H1 (cell line): Measurements from ENCODE around the gene EME2. TPM values are rescaled to one million over a fixed set of nuclear protein-coding genes. Genes with fewer than 3 reads are reported as not detected.

ENCODE experiments used
- CTCF ChIA-PET: fragments of 300-600 bp; sonication (Branson Sonifier 250); formaldehyde crosslinking; loops from one replicate; lab custom pipeline; 2021; ENCODE audit not compliant: partially characterized antibody; lab: Charles Lee
- POLR2A ChIA-PET: fragments of 300-600 bp; sonication (Branson Sonifier 250); formaldehyde crosslinking; loops from one replicate; lab custom pipeline; 2021; ENCODE audit warnings: inconsistent platforms; ENCODE audit not compliant: partially characterized antibody; lab: Charles Lee
- DNase-seq, 2 experiments: peaks; one replicate each; pipeline versions ENCODE4 v3.0.0 to v3.0.0-alpha.2; 2010 to 2022; ENCODE audit warnings: low spot score in 2 of 2, low read depth in 1 of 2, mixed read lengths in 1 of 2
- FAIRE-seq: peaks from 2 replicates; lab custom pipeline; 2011; peaks lifted over from hg19 to GRCh38; lab: Jason Lieb, UNC
- H2AFZ ChIP-seq: 2 replicates; pipeline ENCODE4 v1.8.1; 2012; ENCODE audit warnings: low read length, inconsistent platforms
- H2AK5ac ChIP-seq: 2 replicates; pipeline ENCODE4 v1.6.1; 2013; ENCODE audit warnings: low read depth, low read length
- H2BK120ac ChIP-seq: replicated peaks from 2 replicates; pipeline ENCODE3; 2013; ENCODE audit warnings: low read depth, low read length, inconsistent platforms
- H2BK12ac ChIP-seq: 2 replicates; pipeline ENCODE4 v1.6.1; 2013; ENCODE audit warnings: low read depth, low read length
- H2BK15ac ChIP-seq: 2 replicates; pipeline ENCODE4 v1.6.1; 2013; ENCODE audit warnings: low read length
- H2BK20ac ChIP-seq: 2 replicates; pipeline ENCODE4 v1.6.1; 2013; ENCODE audit warnings: low read length
- H2BK5ac ChIP-seq: 2 replicates; pipeline ENCODE4 v1.6.1; 2013; ENCODE audit warnings: low read depth, low read length
- H3K14ac ChIP-seq: 2 replicates; pipeline ENCODE4 v1.6.1; 2013; ENCODE audit warnings: inconsistent platforms; ENCODE audit not compliant: insufficient read length
- H3K18ac ChIP-seq: 2 replicates; pipeline ENCODE4 v1.6.1; 2013; ENCODE audit warnings: low read length; ENCODE audit errors: extremely low read depth
- H3K23ac ChIP-seq: 2 replicates; pipeline ENCODE4 v1.6.1; 2013; ENCODE audit warnings: inconsistent platforms; ENCODE audit not compliant: insufficient read length
- H3K23me2 ChIP-seq: 2 replicates; pipeline ENCODE4 v1.6.1; 2013; ENCODE audit warnings: low read depth, low read length
- H3K27ac ChIP-seq: 2 replicates; pipeline ENCODE4 v1.6.1; 2011; ENCODE audit warnings: low read depth, low read length, inconsistent platforms
- H3K27me3 ChIP-seq, 4 experiments: replicated peaks in 1 of 4; 1 replicate in 1 of 4; 2 replicates in 3 of 4; pipeline versions ENCODE4 v1.6.1 to v1.8.1; 2011 to 2013; ENCODE audit warnings: low read length in 3 of 4, mild to moderate bottlenecking in 3 of 4, inconsistent platforms in 2 of 4, mixed read lengths in 2 of 4, moderate library complexity in 1 of 4; ENCODE audit not compliant: control insufficient read depth in 3 of 4, insufficient read depth in 3 of 4; ENCODE audit errors: extremely low read depth in 1 of 4
- H3K36me3 ChIP-seq, 4 experiments: 2 replicates each; pipeline versions ENCODE4 v1.6.1 to v1.8.1; 2011 to 2013; ENCODE audit warnings: mild to moderate bottlenecking in 4 of 4, low read length in 3 of 4, moderate library complexity in 2 of 4, control low read depth in 1 of 4, inconsistent platforms in 1 of 4; ENCODE audit not compliant: insufficient read depth in 4 of 4, control insufficient read depth in 2 of 4
- H3K4ac ChIP-seq: replicated peaks from 2 replicates; pipeline ENCODE3; 2013; ENCODE audit warnings: low read length, low read depth, mixed read lengths, inconsistent platforms; ENCODE audit not compliant: insufficient read length
- H3K4me1 ChIP-seq, 4 experiments: replicated peaks in 1 of 4; 1 replicate in 1 of 4; 2 replicates in 3 of 4; pipeline versions ENCODE4 v1.6.1 to v1.8.1; 2011 to 2013; ENCODE audit warnings: low read length in 3 of 4, inconsistent platforms in 2 of 4, mixed read lengths in 1 of 4; ENCODE audit not compliant: insufficient read depth in 4 of 4, control insufficient read depth in 3 of 4
- H3K4me2 ChIP-seq, 2 experiments: 2 replicates each; pipeline versions ENCODE4 v1.6.1 to v1.8.1; 2011 to 2013; ENCODE audit warnings: low read depth in 2 of 2, low read length in 2 of 2, control low read depth in 1 of 2, inconsistent platforms in 1 of 2, mild to moderate bottlenecking in 1 of 2; ENCODE audit not compliant: insufficient read depth in 1 of 2
- H3K4me3 ChIP-seq, 4 experiments: fragments of 200-600, 300-600 bp in 1 of 4; sonication (generic), shearing (Covaris generic), sonication (Bioruptor Twin) in 1 of 4; 2 replicates each; pipeline versions ENCODE4 v1.5.1 to v1.8.1; 2011 to 2016; ENCODE audit warnings: low read length in 4 of 4, low read depth in 3 of 4, control low read depth in 2 of 4, inconsistent platforms in 2 of 4, mild to moderate bottlenecking in 2 of 4, mixed read lengths in 1 of 4, moderate library complexity in 1 of 4; ENCODE audit not compliant: insufficient read depth in 2 of 4; ENCODE audit errors: extremely low read depth in 1 of 4
- H3K56ac ChIP-seq: replicated peaks from 2 replicates; pipeline ENCODE3; 2013; ENCODE audit warnings: low read depth, mild to moderate bottlenecking, mixed read lengths, low read length, inconsistent platforms; ENCODE audit not compliant: insufficient read length
- H3K79me1 ChIP-seq: 2 replicates; pipeline ENCODE4 v1.6.1; 2013; ENCODE audit warnings: low read depth, low read length, control low read depth
- H3K79me2 ChIP-seq, 2 experiments: 2 replicates each; pipeline versions ENCODE4 v1.6.1 to v1.8.1; 2012 to 2013; ENCODE audit warnings: low read length in 2 of 2, mild to moderate bottlenecking in 2 of 2, inconsistent platforms in 1 of 2; ENCODE audit not compliant: insufficient read depth in 2 of 2, control insufficient read depth in 1 of 2
- H3K9ac ChIP-seq, 4 experiments: replicated peaks in 1 of 4; 1 replicate in 1 of 4; 2 replicates in 3 of 4; pipeline versions ENCODE4 v1.6.1 to v1.8.1; 2011 to 2013; ENCODE audit warnings: low read depth in 3 of 4, low read length in 3 of 4, control low read depth in 2 of 4, mild to moderate bottlenecking in 2 of 4, moderate library complexity in 2 of 4, inconsistent platforms in 1 of 4; ENCODE audit errors: extremely low read depth in 1 of 4
- H3K9me3 ChIP-seq, 2 experiments: 2 replicates each; pipeline versions ENCODE4 v1.6.1 to v1.8.1; 2012 to 2013; ENCODE audit warnings: mild to moderate bottlenecking in 2 of 2, moderate library complexity in 2 of 2, control low read depth in 1 of 2, inconsistent platforms in 1 of 2, low read depth in 1 of 2, low read length in 1 of 2, mixed read lengths in 1 of 2; ENCODE audit not compliant: insufficient read depth in 2 of 2
- H4K20me1 ChIP-seq, 2 experiments: replicated peaks in 1 of 2; 2 replicates each; pipeline versions ENCODE3 to v1.8.1; 2011 to 2013; ENCODE audit warnings: inconsistent platforms in 2 of 2, low read length in 2 of 2, mild to moderate bottlenecking in 1 of 2; ENCODE audit not compliant: insufficient read depth in 2 of 2, control insufficient read depth in 1 of 2
- H4K5ac ChIP-seq: 2 replicates; pipeline ENCODE4 v1.6.1; 2013; ENCODE audit warnings: low read length, low read depth, mixed read lengths, inconsistent platforms; ENCODE audit not compliant: insufficient read length
- H4K8ac ChIP-seq: 2 replicates; pipeline ENCODE4 v1.8.0; 2013; ENCODE audit warnings: mild to moderate bottlenecking, moderate library complexity, low read length, inconsistent platforms; ENCODE audit not compliant: insufficient read depth; ENCODE audit errors: extremely low read depth
- H4K91ac ChIP-seq: replicated peaks from 2 replicates; pipeline ENCODE3; 2013; ENCODE audit warnings: low read length, mixed read lengths, inconsistent platforms; ENCODE audit not compliant: insufficient read length
- BACH1 ChIP-seq: IDR thresholded peaks from 2 replicates; pipeline ENCODE4 v1.6.1; 2012; ENCODE audit warnings: low read length, improper control_type of control experiment
- CEBPB ChIP-seq: IDR thresholded peaks from 2 replicates; pipeline ENCODE4 v1.6.1; 2012; ENCODE audit warnings: low read depth, low read length
- KDM5A ChIP-seq: fragments of 200-600 bp; IDR thresholded peaks from 2 replicates; pipeline ENCODE4 v1.7.1; 2012; ENCODE audit warnings: mild to moderate bottlenecking, low read length, inconsistent platforms, mixed read lengths
- RFX5 ChIP-seq: IDR thresholded peaks from 2 replicates; pipeline ENCODE4 v1.6.1; 2011; ENCODE audit warnings: low read depth, low read length, improper control_type of control experiment, borderline replicate concordance
- SP1 ChIP-seq: IDR thresholded peaks from 2 replicates; pipeline ENCODE4 v1.6.1; 2011; ENCODE audit warnings: low read depth, low read length
- SP2 ChIP-seq: IDR thresholded peaks from 2 replicates; pipeline ENCODE4 v1.6.1; 2012; ENCODE audit warnings: mild to moderate bottlenecking, low read length, inconsistent platforms
- SRF ChIP-seq: IDR thresholded peaks from 2 replicates; pipeline ENCODE4 v1.6.1; 2011; ENCODE audit warnings: mild to moderate bottlenecking, low read depth, low read length, moderate library complexity
- TAF7 ChIP-seq: optimal IDR thresholded peaks from 2 replicates; pipeline ENCODE3; 2011; ENCODE audit warnings: low read depth, mild to moderate bottlenecking, inconsistent platforms, low read length, moderate library complexity, borderline replicate concordance
- TCF12 ChIP-seq: IDR thresholded peaks from 2 replicates; pipeline ENCODE4 v1.6.1; 2011; ENCODE audit warnings: low read depth, mild to moderate bottlenecking, low read length
- WGBS, 2 experiments: shearing (Covaris generic) in 1 of 2; methylation state at CpG; one replicate each; pipeline versions ENCODE4 v1.1.6 to v1.1.7; 2013 to 2015; ENCODE audit warnings: low lambda C conversion rate in 2 of 2, mixed read lengths in 2 of 2, inconsistent platforms in 1 of 2, low coverage in 1 of 2, missing lambda C conversion rate in 1 of 2; ENCODE audit not compliant: insufficient replicate concordance in 2 of 2, insufficient coverage in 1 of 2, insufficient read length in 1 of 2; ENCODE audit errors: extremely low coverage in 1 of 2, missing lambda C conversion rate in 1 of 2; 5-methylcytosine and 5-hydroxymethylcytosine counted together
- polyA plus RNA-seq, 7 experiments: library from polyadenylated mRNA; depleted of rRNA in 3 of 7; stranded (reverse) in 5 of 7; unstranded in 2 of 7; fragments of >200 nt in 5 of 7; fragments of 200-250 nt in 2 of 7; gene quantifications; 1 replicate in 5 of 7; 2 replicates in 1 of 7; 4 replicates in 1 of 7; pipeline versions ENCODE4 v1.2.1 to v1.2.3, GENCODE V29; 2011 to 2013; ENCODE audit warnings: missing spikeins in 2 of 7, mixed read lengths in 2 of 7
- total RNA-seq: library from RNA; stranded (reverse); fragmentation: NEBNext Ultra II Directional; extraction: Animal tissue kit (Norgen Biotek cat#: 25700); gene quantifications from 2 replicates; pipeline ENCODE4 v1.2.1, GENCODE V29; 2021

EME2 gene
- total and polyA plus RNA-seq, 2 of the 8 experiments (the other 6 are each of a cell fraction or from before 2014, with no cell fraction given): 13.1 to 19.7 TPM

GRCh38 chr16:1766231-1766630 lies 6.4 kb upstream of the EME2 start:
- WGBS, 2 experiments: 96% methylated on average over 18 of the region's 19 CpGs; no CpG with 5 or more reads in 1 of the 2 experiments
- CTCF ChIA-PET: interaction anchor here (1.3 to 3.1 kb wide), 2 partner anchors 7 to 25 kb away, joined by 3 to 13 read pairs; partner anchors contain the start of genes EME2 and MRPS34

More at GRCh38 chr16:1766231-1766630, 6.4 kb upstream of the EME2 start:
- no peak overlapping the region for H2BK15ac ChIP-seq
- no peak overlapping the region for H2BK5ac ChIP-seq
- no peak overlapping the region for H3K4me3 ChIP-seq
- no peak overlapping the region for H3K4ac ChIP-seq
- H4K20me1 ChIP-seq: peaks cover 1 to 13% of the 10 kb centered on the region in 2 experiments
- H2BK120ac ChIP-seq: no peak overlapping the region
- H2BK12ac ChIP-seq: no peak overlapping the region
- no peak overlapping the region for H4K8ac ChIP-seq
- no peak overlapping the region for H3K14ac ChIP-seq
- no peak overlapping the region for H3K23ac ChIP-seq
- H3K9me3 ChIP-seq: no peaks in the 10 kb centered on the region; a peak in 1 of 4 replicates
- H3K36me3 ChIP-seq: peaks cover 3 to 37% (median 7%) of the 10 kb centered on the region in 4 experiments; a peak in 4 of 8 replicates
- no peak overlapping the region for H3K4me2 ChIP-seq
- no peak overlapping the region for H2AFZ ChIP-seq
- H3K79me1 ChIP-seq: no peaks in the 10 kb centered on the region
- no peak overlapping the region for H4K5ac ChIP-seq
- no peak overlapping the region for H3K56ac ChIP-seq
- no peak overlapping the region for H4K91ac ChIP-seq
- POLR2A ChIA-PET: interaction anchor here (1.3 to 13.5 kb wide), 2 partner anchors 13 to 88 kb away, joined by 3 to 246 read pairs; partner anchors contain the start of genes JPT2, NUBP2 and SPSB3
- peaks cover 7% of the 10 kb centered on the region; the same call in 1 of the 2 replicates for H3K23me2 ChIP-seq
- H3K4me1 ChIP-seq: peaks cover 0 to 21% (median 12%) of the 10 kb centered on the region in 4 experiments; a peak in 5 of 7 replicates
- no peak overlapping the region for H2AK5ac ChIP-seq
- H3K9ac ChIP-seq: no peak overlapping the region
- H3K27me3 ChIP-seq: no peaks in the 10 kb centered on the region; a peak in 1 of 7 replicates
- FAIRE-seq: no peak
- H3K18ac ChIP-seq: no peak overlapping the region
- H3K27ac ChIP-seq: no peak overlapping the region
- DNase-seq: no peak
- no peaks in the 10 kb centered on the region; a peak in 1 of 4 replicates for H3K79me2 ChIP-seq
- no peak overlapping the region for H2BK20ac ChIP-seq
- no peak for TF ChIP-seq KDM5A
- TF ChIP-seq SP1: no peak
- TF ChIP-seq RFX5: no peak
- no peak for TF ChIP-seq SRF
- no peak for TF ChIP-seq CEBPB
- no peak for TF ChIP-seq TAF7
- TF ChIP-seq SP2: no peak
- no peak for TF ChIP-seq BACH1
- no peak for TF ChIP-seq TCF12
